ENCODE measurements around the gene CAPG. TPM values are rescaled to one million over a fixed set of nuclear protein-coding genes. Genes with fewer than 3 reads are reported as not detected.
"Not testable (repeated sequence)": the region's sequence is repeated elsewhere in the genome, so short reads cannot be mapped to it uniquely, and the experiment has no call there.

The CAPG gene
- total RNA-seq, 1 donor from 2014 or later, result 3.5 TPM

- no peak for DNase-seq
- TF ChIP-seq CTCF (IDR thresholded peaks at IDR 0.05; ENCODE audit: borderline replicate concordance), result no peak
- intact Hi-C loops (cut with micrococcal nuclease), result no loop called here
- H3K9me3 ChIP-seq (replicated peaks), result no peaks in the 10 kb centered on the region
- H3K36me3 ChIP-seq, result peaks cover 76% of the 10 kb centered on the region
- no peak overlapping the region for H3K27ac ChIP-seq (replicated peaks)
- no peaks in the 10 kb centered on the region for H3K27me3 ChIP-seq (ENCODE audit: low read depth)
- H3K4me1 ChIP-seq, result no peaks in the 10 kb centered on the region
- no peak overlapping the region for H3K4me3 ChIP-seq
Observed at GRCh38 chr2:85387754-85388153, 22.4 kb downstream of the CAPG start.

GRCh38 chr2:85385746-85386145 is 24.4 kb downstream of the CAPG start:
- Histone ChIP-seq H3K9me3 (replicated peaks) (no peaks in the 10 kb centered on the region), H3K4me1 (no peaks in the 10 kb centered on the region), H3K4me3 (no peak overlapping the region), H3K27ac (replicated peaks) (no peak overlapping the region), H3K36me3 (peaks cover 90% of the 10 kb centered on the region), H3K27me3 (ENCODE audit: low read depth) (no peaks in the 10 kb centered on the region)
- no peak for DNase-seq
- no peak for TF ChIP-seq CTCF (IDR thresholded peaks at IDR 0.05; ENCODE audit: borderline replicate concordance)
- intact Hi-C loops (cut with micrococcal nuclease), result no loop called here

GRCh38 chr2:85383850-85384249 is 26.3 kb downstream of the CAPG start:
- intact Hi-C loops (cut with micrococcal nuclease), result no loop called here
- TF ChIP-seq CTCF (IDR thresholded peaks at IDR 0.05; ENCODE audit: borderline replicate concordance), result no peak
- H3K36me3 ChIP-seq, result peaks cover 92% of the 10 kb centered on the region
- H3K9me3 ChIP-seq (replicated peaks), result no peaks in the 10 kb centered on the region
- no peaks in the 10 kb centered on the region for H3K27me3 ChIP-seq (ENCODE audit: low read depth)
- no peak overlapping the region for H3K27ac ChIP-seq (replicated peaks)
- no peak for DNase-seq
- no peak overlapping the region for H3K4me3 ChIP-seq
- H3K4me1 ChIP-seq, result no peaks in the 10 kb centered on the region

- intact Hi-C loops (cut with micrococcal nuclease); H3K27me3 ChIP-seq (ENCODE audit: low read depth); H3K4me1 ChIP-seq; H3K9me3 ChIP-seq (replicated peaks); H3K4me3 ChIP-seq; H3K27ac ChIP-seq (replicated peaks); DNase-seq: not testable (repeated sequence)
- H3K36me3 ChIP-seq, result peaks cover 92% of the 10 kb centered on the region
Observed at GRCh38 chr2:85383151-85383550, 27.0 kb downstream of the CAPG start.

- Histone ChIP-seq H3K27ac (replicated peaks) (no peak overlapping the region), H3K9me3 (replicated peaks) (no peaks in the 10 kb centered on the region), H3K27me3 (ENCODE audit: low read depth) (no peaks in the 10 kb centered on the region), H3K36me3 (peaks cover 88% of the 10 kb centered on the region), H3K4me3 (no peak overlapping the region), H3K4me1 (no peaks in the 10 kb centered on the region)
- TF ChIP-seq CTCF (IDR thresholded peaks at IDR 0.05; ENCODE audit: borderline replicate concordance), result no peak
- DNase-seq, result no peak
- intact Hi-C loops (cut with micrococcal nuclease), result no loop called here
Observed at GRCh38 chr2:85380048-85380447, 30.1 kb downstream of the CAPG start.

- intact Hi-C loops (cut with micrococcal nuclease), result no loop called here
- no peak for TF ChIP-seq CTCF (IDR thresholded peaks at IDR 0.05; ENCODE audit: borderline replicate concordance)
- Histone ChIP-seq H3K27me3 (ENCODE audit: low read depth) (no peaks in the 10 kb centered on the region), H3K4me1 (no peaks in the 10 kb centered on the region), H3K4me3 (no peak overlapping the region), H3K9me3 (replicated peaks) (peaks cover 11% of the 10 kb centered on the region), H3K36me3 (peaks cover 81% of the 10 kb centered on the region), H3K27ac (replicated peaks) (no peak overlapping the region)
- no peak for DNase-seq
Observed at GRCh38 chr2:85378257-85378656, 31.9 kb downstream of the CAPG start.

Data from left ventricle myocardium inferior (tissue), 1 donor.